Cardiac muscle cell (in vitro differentiated cells and primary cell): ENCODE data around the gene DLG2. TPM values are rescaled to one million over a fixed set of nuclear protein-coding genes. Genes with fewer than 3 reads are reported as not detected.

Experiments used
- DNase-seq, 2 donors: peaks; one replicate each; pipeline versions ENCODE4 v3.0.0 to v3.0.0-alpha.2; 2010 to 2017; ENCODE audit warnings: low read depth in 1 of 2, low spot score in 1 of 2
- H3K27ac ChIP-seq: fragments of 200-600 bp; sonication (generic); 2 replicates; pipeline ENCODE4 v1.5.1; 2016
- H3K27me3 ChIP-seq: fragments of 200-600 bp; sonication (generic); 2 replicates; pipeline ENCODE4 v1.6.0; 2016; ENCODE audit warnings: control low read depth
- H3K36me3 ChIP-seq: fragments of 200-600 bp; sonication (generic); 2 replicates; pipeline ENCODE4 v1.5.1; 2016; ENCODE audit warnings: control low read depth
- H3K4me1 ChIP-seq: fragments of 200-600 bp; sonication (generic); 2 replicates; pipeline ENCODE4 v1.8.1; 2017; ENCODE audit warnings: low read depth, mild to moderate bottlenecking, mixed run types
- H3K4me3 ChIP-seq: fragments of 200-600 bp; sonication (generic); 2 replicates; pipeline ENCODE4 v1.5.1; 2016; ENCODE audit warnings: mild to moderate bottlenecking
- H3K9me3 ChIP-seq: fragments of 200-600 bp; sonication (generic); 2 replicates; pipeline ENCODE4 v1.5.1; 2017; ENCODE audit warnings: low read depth, mild to moderate bottlenecking, control low read depth
- polyA plus RNA-seq: library from polyadenylated mRNA; unstranded; fragments of >200 nt; fragmentation: Nextera tagmentation; extraction: Ambion mirVana; gene quantifications from 2 replicates; pipeline ENCODE4 v1.2.1, GENCODE V29; 2016
- total RNA-seq: library from RNA; depleted of rRNA; stranded (reverse); fragments of >200 nt; gene quantifications from 2 replicates; pipeline ENCODE4 v1.2.3, GENCODE V29; 2016
- TF ChIP-seq, protein P1 (sequence below): IDR thresholded peaks from 2 replicates; pipeline ENCODE4 v1.5.1; 2012; ENCODE audit warnings: low read depth, mild to moderate bottlenecking, low read length

Gene DLG2
- total and polyA plus RNA-seq, 2 experiments from 2014 or later, result 3.5 to 15.9 TPM

DNA sequence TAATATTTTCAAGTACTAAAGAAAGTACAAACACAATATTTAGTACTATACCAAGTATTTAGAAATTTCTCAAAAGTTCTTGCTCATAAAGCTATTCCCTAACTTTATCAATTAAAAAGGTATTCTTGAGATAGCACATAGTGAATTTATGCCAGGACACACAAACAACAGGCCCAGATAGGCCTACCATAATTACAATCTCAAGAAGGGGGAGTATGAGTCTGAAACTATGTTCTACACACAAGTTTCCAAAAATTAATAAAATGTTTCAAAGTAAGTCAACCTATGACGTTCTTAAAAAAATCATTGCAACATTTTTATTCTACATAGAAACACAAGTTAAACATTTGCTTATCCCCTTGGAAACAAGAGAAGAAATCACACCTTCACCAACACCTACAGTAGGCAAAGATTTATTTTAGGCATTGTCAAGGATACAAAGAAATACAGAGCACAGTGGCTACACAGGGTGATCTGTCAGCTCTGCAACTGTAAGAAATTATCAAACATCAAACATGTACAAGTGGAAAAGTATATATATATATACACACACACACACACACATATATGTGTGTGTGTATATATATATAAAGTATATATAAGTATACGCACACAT lies 1497.1 kb downstream of the DLG2 start:
- TF ChIP-seq, protein P1, sequence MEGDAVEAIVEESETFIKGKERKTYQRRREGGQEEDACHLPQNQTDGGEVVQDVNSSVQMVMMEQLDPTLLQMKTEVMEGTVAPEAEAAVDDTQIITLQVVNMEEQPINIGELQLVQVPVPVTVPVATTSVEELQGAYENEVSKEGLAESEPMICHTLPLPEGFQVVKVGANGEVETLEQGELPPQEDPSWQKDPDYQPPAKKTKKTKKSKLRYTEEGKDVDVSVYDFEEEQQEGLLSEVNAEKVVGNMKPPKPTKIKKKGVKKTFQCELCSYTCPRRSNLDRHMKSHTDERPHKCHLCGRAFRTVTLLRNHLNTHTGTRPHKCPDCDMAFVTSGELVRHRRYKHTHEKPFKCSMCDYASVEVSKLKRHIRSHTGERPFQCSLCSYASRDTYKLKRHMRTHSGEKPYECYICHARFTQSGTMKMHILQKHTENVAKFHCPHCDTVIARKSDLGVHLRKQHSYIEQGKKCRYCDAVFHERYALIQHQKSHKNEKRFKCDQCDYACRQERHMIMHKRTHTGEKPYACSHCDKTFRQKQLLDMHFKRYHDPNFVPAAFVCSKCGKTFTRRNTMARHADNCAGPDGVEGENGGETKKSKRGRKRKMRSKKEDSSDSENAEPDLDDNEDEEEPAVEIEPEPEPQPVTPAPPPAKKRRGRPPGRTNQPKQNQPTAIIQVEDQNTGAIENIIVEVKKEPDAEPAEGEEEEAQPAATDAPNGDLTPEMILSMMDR, result no peak
- Histone ChIP-seq H3K27me3 (no peaks in the 10 kb centered on the region), H3K4me3 (no peak overlapping the region), H3K27ac (no peak overlapping the region), H3K4me1 (no peaks in the 10 kb centered on the region), H3K9me3 (no peaks in the 10 kb centered on the region), H3K36me3 (no peaks in the 10 kb centered on the region)
- DNase-seq, result no peak

DNA sequence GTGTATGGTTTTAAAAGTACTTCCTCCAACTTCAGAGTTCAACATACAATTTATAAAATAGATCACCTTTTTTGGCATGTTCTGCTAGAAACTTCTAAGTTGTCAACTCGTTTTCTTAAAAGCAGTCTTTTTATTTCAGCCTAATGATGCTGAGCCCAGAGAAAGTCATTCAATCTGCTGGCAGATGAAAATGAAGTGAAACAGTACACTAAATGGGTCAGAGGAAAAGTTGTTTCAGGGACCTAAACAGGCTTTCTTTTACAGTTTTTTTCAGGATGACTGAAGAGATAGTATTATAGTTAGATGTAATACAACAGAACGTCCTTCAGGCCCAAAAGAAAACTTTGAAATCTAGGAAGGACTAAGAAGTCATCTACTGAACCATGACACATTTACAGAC lies 1498.3 kb downstream of the DLG2 start:
- Histone ChIP-seq H3K36me3 (no peaks in the 10 kb centered on the region), H3K4me1 (no peaks in the 10 kb centered on the region), H3K9me3 (no peaks in the 10 kb centered on the region), H3K27me3 (no peaks in the 10 kb centered on the region), H3K27ac (no peak overlapping the region), H3K4me3 (no peak overlapping the region)
- TF ChIP-seq, protein P1, result no peak
- DNase-seq, result no peak

GRCh38 chr11:84117394-84117793 lies 1509.8 kb downstream of the DLG2 start:
- H3K9me3 ChIP-seq, result no peaks in the 10 kb centered on the region
- no peaks in the 10 kb centered on the region for H3K36me3 ChIP-seq
- H3K4me3 ChIP-seq, result no peak overlapping the region
- DNase-seq, result no peak
- TF ChIP-seq, protein P1, result no peak
- no peaks in the 10 kb centered on the region for H3K27me3 ChIP-seq
- no peak overlapping the region for H3K27ac ChIP-seq
- no peaks in the 10 kb centered on the region for H3K4me1 ChIP-seq

DNA sequence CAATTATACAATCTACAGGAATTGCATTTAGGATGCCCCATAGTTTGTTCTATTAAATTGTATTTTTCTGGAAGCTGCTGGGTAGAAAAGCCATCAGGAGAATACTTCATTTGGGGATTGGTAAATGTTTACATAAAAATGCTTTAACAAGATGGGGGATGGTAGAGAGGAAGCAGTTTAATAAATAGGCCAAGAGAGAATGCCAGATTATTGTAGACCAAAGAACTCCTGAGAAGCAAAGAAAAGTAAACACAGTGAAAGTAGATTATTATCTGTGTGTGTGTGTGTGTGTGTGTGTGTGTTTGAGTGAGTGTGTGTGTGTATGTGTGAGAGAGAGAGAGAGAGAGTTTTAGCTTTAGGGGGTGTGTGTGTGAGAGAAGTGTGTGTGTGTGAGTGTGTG lies 1520.6 kb downstream of the DLG2 start:
- Histone ChIP-seq H3K4me1 (no peaks in the 10 kb centered on the region), H3K4me3 (no peak overlapping the region), H3K27ac (no peak overlapping the region), H3K36me3 (no peaks in the 10 kb centered on the region), H3K9me3 (no peaks in the 10 kb centered on the region), H3K27me3 (no peaks in the 10 kb centered on the region)
- DNase-seq, result no peak
- TF ChIP-seq, protein P1, result no peak

DNA sequence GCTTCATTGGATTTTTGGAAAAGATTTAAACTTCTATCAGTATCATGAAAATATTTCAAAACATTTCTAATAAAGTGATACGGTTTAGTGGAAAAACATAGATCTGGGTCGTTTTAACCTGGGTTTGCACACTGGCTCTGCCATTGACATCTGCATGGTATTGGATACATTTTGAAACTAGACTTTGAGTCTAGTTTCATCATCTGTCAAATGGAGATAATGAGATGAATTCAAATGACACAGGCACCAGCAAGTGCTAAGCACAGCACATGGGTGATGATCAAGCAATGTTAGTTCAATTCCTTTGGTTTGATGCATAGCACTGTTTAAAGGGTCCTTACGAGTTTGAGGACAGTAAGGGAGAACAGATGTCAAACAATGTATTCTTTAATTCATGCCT lies 1522.0 kb downstream of the DLG2 start:
- no peaks in the 10 kb centered on the region for H3K27me3 ChIP-seq
- no peaks in the 10 kb centered on the region for H3K9me3 ChIP-seq
- H3K4me3 ChIP-seq, result no peak overlapping the region
- no peaks in the 10 kb centered on the region for H3K36me3 ChIP-seq
- H3K4me1 ChIP-seq, result no peaks in the 10 kb centered on the region
- H3K27ac ChIP-seq, result no peak overlapping the region
- TF ChIP-seq, protein P1, result no peak
- no peak for DNase-seq
